Measurements from ENCODE around the gene MAGEA2B. TPM values are rescaled to one million over a fixed set of nuclear protein-coding genes. Genes with fewer than 3 reads are reported as not detected.
"Not testable (repeated sequence)": the region's sequence is repeated elsewhere in the genome, so short reads cannot be mapped to it uniquely, and the experiment has no call there.

The MAGEA2B gene, protein sequence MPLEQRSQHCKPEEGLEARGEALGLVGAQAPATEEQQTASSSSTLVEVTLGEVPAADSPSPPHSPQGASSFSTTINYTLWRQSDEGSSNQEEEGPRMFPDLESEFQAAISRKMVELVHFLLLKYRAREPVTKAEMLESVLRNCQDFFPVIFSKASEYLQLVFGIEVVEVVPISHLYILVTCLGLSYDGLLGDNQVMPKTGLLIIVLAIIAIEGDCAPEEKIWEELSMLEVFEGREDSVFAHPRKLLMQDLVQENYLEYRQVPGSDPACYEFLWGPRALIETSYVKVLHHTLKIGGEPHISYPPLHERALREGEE
- not detected in 2 replicates for total RNA-seq
- polyA plus RNA-seq (2012): not detected

GRCh38 chrX:152713815-152714787, at the start of gene MAGEA2B:
TSS of gene MAGEA2B (plus strand) at chrX:152714628. CDS start at chrX:152717107, 2,479 bp downstream.
- not testable (repeated sequence) for DNase-seq (ENCODE audit: low read depth)

GRCh38 chrX:152674135-152674534, 40.3 kb upstream of the MAGEA2B start:
- DNase-seq (ENCODE audit: low read depth): no peak

- DNase-seq (ENCODE audit: low read depth): not testable (repeated sequence)
These were observed 39.8 kb upstream of the MAGEA2B start for GRCh38 chrX:152674652-152675051.

- DNase-seq (ENCODE audit: low read depth): not testable (repeated sequence)
These were observed 33.4 kb upstream of the MAGEA2B start for GRCh38 chrX:152681012-152681411.

DNA sequence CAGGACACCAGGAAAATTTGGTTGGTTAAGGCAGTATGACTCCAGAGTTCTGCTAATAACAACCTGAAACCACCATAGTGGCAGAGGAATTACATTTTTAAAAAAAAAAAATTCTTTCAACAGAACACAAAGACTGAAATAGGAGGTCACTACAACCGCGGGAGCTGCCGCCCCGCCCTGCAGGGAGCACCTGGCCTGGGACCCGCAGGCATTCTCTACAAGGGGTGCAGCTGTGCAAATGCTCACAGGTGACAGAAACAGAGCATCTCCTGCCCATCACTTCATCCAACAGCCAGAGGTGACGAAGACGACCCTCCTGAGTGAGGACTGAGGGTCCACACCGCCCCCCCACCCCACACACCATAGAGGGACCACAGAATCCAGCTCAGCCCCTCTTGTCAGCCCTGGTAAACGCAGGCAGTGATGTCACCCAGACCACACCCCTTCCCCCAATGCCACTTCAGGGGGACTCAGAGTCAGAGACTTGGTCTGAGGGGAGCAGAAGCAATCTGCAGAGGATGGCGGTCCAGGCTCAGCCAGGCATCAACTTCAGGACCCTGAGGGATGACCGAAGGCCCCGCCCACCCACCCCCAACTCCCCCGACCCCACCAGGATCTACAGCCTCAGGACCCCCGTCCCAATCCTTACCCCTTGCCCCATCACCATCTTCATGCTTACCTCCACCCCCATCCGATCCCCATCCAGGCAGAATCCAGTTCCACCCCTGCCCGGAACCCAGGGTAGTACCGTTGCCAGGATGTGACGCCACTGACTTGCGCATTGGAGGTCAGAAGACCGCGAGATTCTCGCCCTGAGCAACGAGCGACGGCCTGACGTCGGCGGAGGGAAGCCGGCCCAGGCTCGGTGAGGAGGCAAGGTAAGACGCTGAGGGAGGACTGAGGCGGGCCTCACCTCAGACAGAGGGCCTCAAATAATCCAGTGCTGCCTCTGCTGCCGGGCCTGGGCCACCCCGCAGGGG, 16.2 kb upstream of the MAGEA2B start, which contains the start of gene MAGEA3:
TSS of gene MAGEA3 (plus strand) at position 843 of the 980 bp plus-strand sequence. CDS start 2,039 bp downstream, outside the sequence.
- not testable (repeated sequence) for DNase-seq (ENCODE audit: low read depth)

DNA sequence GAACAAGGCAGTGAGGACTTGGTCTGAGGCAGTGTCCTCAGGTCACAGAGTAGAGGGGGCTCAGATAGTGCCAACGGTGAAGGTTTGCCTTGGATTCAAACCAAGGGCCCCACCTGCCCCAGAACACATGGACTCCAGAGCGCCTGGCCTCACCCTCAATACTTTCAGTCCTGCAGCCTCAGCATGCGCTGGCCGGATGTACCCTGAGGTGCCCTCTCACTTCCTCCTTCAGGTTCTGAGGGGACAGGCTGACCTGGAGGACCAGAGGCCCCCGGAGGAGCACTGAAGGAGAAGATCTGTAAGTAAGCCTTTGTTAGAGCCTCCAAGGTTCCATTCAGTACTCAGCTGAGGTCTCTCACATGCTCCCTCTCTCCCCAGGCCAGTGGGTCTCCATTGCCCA, 14.0 kb upstream of the MAGEA2B start:
- DNase-seq (ENCODE audit: low read depth): not testable (repeated sequence)

DNA sequence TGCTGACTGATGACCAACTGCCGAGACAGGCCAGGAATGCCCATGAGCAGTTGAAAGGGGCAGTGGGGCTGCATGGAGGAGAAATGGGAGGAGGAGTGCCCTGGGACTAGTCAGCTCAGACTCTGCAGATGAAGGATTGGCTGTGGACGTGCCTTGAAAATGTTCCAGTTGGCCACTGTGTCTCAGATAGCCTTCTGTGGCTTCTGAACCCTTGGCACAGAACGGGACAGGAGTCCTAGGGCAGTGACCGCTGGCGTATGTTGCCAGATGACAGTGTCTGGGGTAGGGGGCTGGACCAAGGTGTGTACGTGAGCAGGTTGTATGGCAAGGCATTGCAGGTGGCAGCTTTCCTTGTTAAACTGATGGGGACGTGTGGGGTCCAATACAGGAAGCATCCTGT, 7.9 kb upstream of the MAGEA2B start:
- not testable (repeated sequence) for DNase-seq (ENCODE audit: low read depth)

DNA sequence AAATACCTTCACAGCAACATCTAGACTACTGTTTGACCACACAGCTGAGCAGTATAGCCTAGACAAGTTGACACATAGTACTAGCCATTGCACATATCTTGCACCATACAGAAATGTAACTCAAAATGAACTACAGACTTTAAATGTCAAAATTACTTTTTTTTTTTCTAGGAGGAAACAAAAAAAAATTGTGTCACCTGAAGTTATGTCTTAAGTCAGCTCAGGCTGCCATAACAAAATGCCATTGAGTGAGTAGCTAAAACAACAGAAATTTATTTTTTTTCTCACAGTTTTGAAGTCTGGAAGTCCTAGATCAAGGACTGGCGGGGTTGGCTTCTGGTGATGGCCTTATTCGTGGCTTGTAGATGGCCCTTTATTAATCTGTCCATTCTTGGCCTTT, 5.3 kb upstream of the MAGEA2B start, which contains the start of gene CSAG2:
TSS of gene CSAG2 (minus strand) at position 101 of the 400 bp plus-strand sequence. CDS start 161 bp downstream, outside the sequence.
- DNase-seq (ENCODE audit: low read depth): not testable (repeated sequence)

DNA sequence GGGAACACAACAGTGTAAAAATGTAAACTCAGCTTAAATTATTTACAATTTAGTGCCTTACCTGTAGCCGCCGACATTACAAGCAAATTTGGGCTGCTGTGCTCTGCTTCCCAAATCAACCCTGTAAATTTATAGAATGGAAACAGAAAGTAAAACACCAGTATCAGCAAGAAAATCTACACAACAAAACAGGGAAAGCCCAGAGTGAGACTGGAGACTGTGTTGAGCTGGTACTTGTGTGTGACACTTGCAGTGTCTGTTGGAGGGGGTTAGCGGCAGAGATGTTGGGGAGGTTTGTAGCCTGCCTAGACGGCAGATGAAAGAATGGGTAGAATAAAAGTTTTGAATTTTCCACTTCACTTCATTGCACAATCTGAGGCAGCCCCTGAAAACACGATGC, 1.2 kb upstream of the MAGEA2B start:
- not testable (repeated sequence) for DNase-seq (ENCODE audit: low read depth)

GRCh38 chrX:152725409-152725808, 11.0 kb downstream of the MAGEA2B start:
- no peak for DNase-seq (ENCODE audit: low read depth)

DNA sequence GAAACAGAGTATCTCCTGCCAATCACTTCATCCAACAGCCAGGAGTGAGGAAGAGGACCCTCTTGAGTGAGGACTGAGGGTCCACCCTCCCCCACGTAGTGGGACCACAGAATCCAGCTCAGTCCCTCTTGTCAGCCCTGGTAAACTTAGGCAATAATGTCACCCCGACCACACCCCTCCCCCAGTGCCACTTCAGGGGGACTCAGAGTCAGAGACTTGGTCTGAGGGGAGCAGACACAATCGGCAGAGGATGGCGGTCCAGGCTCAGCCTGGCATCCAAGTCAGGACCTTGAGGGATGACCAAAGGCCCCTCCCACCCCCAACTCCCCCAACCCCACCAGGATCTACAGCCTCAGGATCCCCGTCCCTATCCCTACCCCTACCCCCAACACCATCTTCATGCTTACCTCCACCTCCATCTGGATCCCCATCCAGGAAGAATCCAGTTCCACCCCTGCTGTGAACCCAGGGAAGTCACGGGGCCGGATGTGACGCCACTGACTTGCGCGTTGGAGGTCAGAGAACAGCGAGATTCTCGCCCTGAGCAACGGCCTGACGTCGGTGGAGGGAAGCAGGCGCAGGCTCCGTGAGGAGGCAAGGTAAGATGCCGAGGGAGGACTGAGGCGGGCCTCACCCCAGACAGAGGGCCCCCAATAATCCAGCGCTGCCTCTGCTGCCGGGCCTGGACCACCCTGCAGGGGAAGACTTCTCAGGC, 19.0 kb downstream of the MAGEA2B start, which contains the start of the genes CSAG1 and MAGEA12:
TSS of gene CSAG1 (minus strand) at position 461 of the 715 bp plus-strand sequence. CDS start 1,261 bp downstream, outside the sequence.
TSS of gene MAGEA12 (plus strand) at position 497 of the 715 bp plus-strand sequence. CDS start 2,405 bp downstream, outside the sequence.
- no peak for DNase-seq (ENCODE audit: low read depth)

GRCh38 chrX:152734143-152734858, 19.9 kb downstream of the MAGEA2B start:
- not testable (repeated sequence) for DNase-seq (ENCODE audit: low read depth)

DNA sequence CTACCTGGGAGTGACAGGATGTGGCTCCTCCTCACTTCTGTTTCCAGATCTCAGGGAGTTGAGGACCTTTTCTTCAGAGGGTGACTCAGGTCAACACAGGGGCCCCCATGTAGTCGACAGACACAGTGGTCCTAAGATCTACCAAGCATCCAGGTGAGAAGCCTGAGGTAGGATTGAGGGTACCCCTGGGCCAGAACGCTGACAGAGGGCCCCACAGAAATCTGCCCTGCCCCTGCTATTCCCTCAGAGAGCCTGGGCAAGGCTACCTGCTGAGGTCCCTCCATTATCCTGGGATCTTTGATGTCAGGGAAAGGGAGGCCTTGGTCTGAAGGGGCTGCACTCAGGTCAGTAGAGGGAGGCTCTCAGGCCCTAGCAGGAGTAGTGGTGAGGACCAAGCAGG, 20.7 kb downstream of the MAGEA2B start:
- no peak for DNase-seq (ENCODE audit: low read depth)

DNA sequence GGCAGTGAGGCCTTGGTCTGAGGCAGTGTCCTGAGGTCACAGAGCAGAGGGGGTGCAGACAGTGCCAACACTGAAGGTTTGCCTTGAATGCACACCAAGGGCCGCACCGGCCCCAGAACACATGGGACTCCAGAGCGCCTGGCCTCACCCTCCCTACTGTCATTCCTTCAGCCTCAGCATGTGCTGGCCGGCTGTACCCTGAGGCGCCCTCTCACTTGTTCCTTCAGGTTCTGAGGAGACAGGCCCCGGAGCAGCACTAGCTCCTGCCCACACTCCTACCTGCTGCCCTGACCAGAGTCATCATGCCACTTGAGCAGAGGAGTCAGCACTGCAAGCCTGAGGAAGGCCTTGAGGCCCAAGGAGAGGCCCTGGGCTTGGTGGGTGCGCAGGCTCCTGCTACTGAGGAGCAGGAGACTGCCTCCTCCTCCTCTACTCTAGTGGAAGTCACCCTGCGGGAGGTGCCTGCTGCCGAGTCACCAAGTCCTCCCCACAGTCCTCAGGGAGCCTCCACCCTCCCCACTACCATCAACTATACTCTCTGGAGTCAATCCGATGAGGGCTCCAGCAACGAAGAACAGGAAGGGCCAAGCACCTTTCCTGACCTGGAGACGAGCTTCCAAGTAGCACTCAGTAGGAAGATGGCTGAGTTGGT, 21.6 kb downstream of the MAGEA2B start:
- no peak for DNase-seq (ENCODE audit: low read depth)

- DNase-seq (ENCODE audit: low read depth): not testable (repeated sequence)
These were observed 22.1 kb downstream of the MAGEA2B start for GRCh38 chrX:152736528-152736927.

- no peak for DNase-seq (ENCODE audit: low read depth)
These were observed 24.1 kb downstream of the MAGEA2B start for GRCh38 chrX:152738560-152738959.

DNA sequence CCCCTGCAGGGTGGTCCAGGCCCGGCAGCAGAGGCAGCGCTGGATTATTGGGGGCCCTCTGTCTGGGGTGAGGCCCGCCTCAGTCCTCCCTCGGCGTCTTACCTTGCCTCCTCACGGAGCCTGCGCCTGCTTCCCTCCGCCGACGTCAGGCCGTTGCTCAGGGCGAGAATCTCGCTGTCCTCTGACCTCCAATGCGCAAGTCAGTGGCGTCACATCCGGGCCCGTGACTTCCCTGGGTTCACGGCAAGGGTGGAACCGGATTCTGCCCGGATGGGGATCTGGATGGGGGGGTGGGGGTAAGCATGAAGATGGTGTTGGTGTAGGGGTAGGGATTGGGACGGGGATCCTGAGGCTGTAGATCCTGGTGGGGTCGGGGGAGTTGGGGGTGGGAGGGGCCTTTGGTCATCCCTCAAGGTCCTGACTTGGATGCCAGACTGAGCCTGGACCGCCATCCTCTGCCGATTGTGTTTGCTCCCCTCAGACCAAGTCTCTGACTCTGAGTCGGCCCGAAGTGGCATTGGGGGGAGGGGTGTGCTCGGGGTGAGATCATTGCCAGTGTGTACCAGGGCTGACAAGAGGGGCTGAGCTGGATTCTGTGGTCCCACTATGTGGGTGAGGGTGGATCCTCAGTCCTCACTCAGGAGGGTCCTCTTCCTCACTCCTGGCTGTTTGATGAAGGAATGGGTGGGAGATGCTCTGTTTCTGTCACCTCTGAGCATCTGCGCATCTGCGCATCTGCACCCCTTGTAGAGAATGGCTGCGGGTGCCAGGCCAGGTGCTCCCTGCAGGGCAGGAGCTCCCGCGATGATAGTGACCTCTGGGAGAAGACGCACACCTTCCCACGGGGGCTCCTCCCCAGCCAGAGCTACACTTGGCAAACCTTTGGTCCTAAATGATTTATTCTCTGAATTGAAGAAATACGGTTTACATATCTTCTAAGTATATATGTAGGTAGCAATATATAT, 39.5 kb downstream of the MAGEA2B start, which contains the start of gene MAGEA2:
TSS of gene MAGEA2 (minus strand) at position 157 of the 965 bp plus-strand sequence. CDS start 2,479 bp downstream, outside the sequence.
- not testable (repeated sequence) for DNase-seq (ENCODE audit: low read depth)

All from myocyte (in vitro differentiated cells).